ENCODE measurements around the gene GLA. TPM values are rescaled to one million over a fixed set of nuclear protein-coding genes. Genes with fewer than 3 reads are reported as not detected.

The GLA gene
- total and polyA plus RNA-seq, 8 donors: 6.4 to 25.6 (median 17.6) TPM; not detected in 1

DNA sequence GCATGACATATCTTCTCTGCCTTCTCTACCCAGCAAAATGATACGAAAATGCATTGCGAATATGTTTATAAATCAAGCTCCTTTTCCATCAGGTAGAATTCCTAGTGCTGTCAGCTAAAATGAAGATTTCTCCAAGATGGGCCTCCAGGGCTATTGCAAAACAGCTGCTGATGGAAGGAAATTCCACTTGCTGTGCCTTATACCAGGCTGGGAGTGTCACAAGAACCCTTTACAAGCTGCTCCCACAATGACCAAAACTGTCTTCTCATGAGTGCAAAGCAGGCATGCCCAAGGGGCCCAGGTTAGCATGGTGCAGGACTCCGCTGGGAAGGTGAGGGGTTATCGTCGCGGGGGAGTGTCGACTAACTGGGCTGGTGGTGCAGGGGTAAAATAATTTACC, 9.0 kb upstream of the GLA start:
- Histone ChIP-seq H3K27me3 (peaks cover 0 to 9% (median 0%) of the 10 kb centered on the region in 3 donors), H3K4me3 (no peak overlapping the region), H3K4me1 (peaks cover 0 to 60% (median 23%) of the 10 kb centered on the region in 4 donors), H3K36me3 (peaks cover 3 to 21% (median 14%) of the 10 kb centered on the region in 4 donors), H3K9me3 (no peaks in the 10 kb centered on the region), H3K27ac (peak overlapping the region in 2 of 5 donors; percentile 92)
- intact Hi-C loops (cut with DNase I; ENCODE audit: low total_unique reads): no loop called here
- 57 to 86% (median 60%) methylated on average over 2 to 7 of the region's 7 CpGs for WGBS, 5 donors
- no peak for TF ChIP-seq POLR2A (IDR thresholded peaks at IDR 0.05)
- no peak for TF ChIP-seq POLR2AphosphoS5 (IDR thresholded peaks at IDR 0.05)
- no peak for TF ChIP-seq EP300 (IDR thresholded peaks at IDR 0.05)
- no peak for TF ChIP-seq CTCF (IDR thresholded peaks at IDR 0.05)
- no peak for DNase-seq

GRCh38 chrX:101415180-101416145, 7.7 kb upstream of the GLA start:
- Histone ChIP-seq H3K36me3 (peaks cover 3 to 21% (median 14%) of the 10 kb centered on the region in 4 donors), H3K4me3 (no peak overlapping the region), H3K27ac (peak overlapping the region in 4 of 5 donors; percentile 44 to 80 (median 66)), H3K9me3 (no peaks in the 10 kb centered on the region), H3K27me3 (peaks cover 0 to 9% (median 0%) of the 10 kb centered on the region in 3 donors), H3K4me1 (peaks cover 0 to 72% (median 26%) of the 10 kb centered on the region in 4 donors)
- intact Hi-C loops (cut with DNase I; ENCODE audit: low total_unique reads): no loop called here
- 23 to 37% (median 28%) methylated on average over 8 to 12 of the region's 12 CpGs for WGBS, 5 donors
- TF ChIP-seq CTCF (IDR thresholded peaks at IDR 0.05) (peak in 5 of 7 experiments; percentile 34 to 79 (median 60)), POLR2AphosphoS5 (IDR thresholded peaks at IDR 0.05) (no peak)
- peak in 1 of 2 donors; percentile 87 for DNase-seq

DNA sequence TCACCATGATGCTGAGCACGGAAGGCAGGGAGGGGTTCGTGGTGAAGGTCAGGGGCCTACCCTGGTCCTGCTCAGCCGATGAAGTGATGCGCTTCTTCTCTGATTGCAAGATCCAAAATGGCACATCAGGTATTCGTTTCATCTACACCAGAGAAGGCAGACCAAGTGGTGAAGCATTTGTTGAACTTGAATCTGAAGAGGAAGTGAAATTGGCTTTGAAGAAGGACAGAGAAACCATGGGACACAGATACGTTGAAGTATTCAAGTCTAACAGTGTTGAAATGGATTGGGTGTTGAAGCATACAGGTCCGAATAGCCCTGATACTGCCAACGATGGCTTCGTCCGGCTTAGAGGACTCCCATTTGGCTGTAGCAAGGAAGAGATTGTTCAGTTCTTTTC, 4.3 kb upstream of the GLA start:
- no peak for DNase-seq
- WGBS, 5 donors: 75 to 87% (median 84%) methylated on average over 10 of the region's 10 CpGs
- Histone ChIP-seq H3K36me3 (peaks cover 3 to 21% (median 14%) of the 10 kb centered on the region in 4 donors), H3K27me3 (no peaks in the 10 kb centered on the region), H3K4me1 (peaks cover 0 to 64% (median 25%) of the 10 kb centered on the region in 4 donors), H3K4me3 (no peak overlapping the region), H3K9me3 (peaks cover 0 to 4% (median 0%) of the 10 kb centered on the region in 4 donors), H3K27ac (peak overlapping the region in 1 of 5 donors; percentile 51)
- no peak for TF ChIP-seq POLR2A (IDR thresholded peaks at IDR 0.05)
- no peak for TF ChIP-seq CTCF (IDR thresholded peaks at IDR 0.05)
- no peak for TF ChIP-seq EP300 (IDR thresholded peaks at IDR 0.05)
- no peak for TF ChIP-seq POLR2AphosphoS5 (IDR thresholded peaks at IDR 0.05)
- intact Hi-C loops (cut with DNase I; ENCODE audit: low total_unique reads): no loop called here

GRCh38 chrX:101410461-101410860, 2.7 kb upstream of the GLA start:
- TF ChIP-seq EP300 (IDR thresholded peaks at IDR 0.05) (no peak), CTCF (IDR thresholded peaks at IDR 0.05) (no peak), POLR2AphosphoS5 (IDR thresholded peaks at IDR 0.05) (no peak), POLR2A (IDR thresholded peaks at IDR 0.05) (no peak)
- Histone ChIP-seq H3K9me3 (peaks cover 0 to 4% (median 0%) of the 10 kb centered on the region in 4 donors), H3K4me3 (peak overlapping the region in 2 of 4 donors; percentile 44 to 51), H3K36me3 (peaks cover 3 to 21% (median 14%) of the 10 kb centered on the region in 4 donors), H3K27me3 (no peaks in the 10 kb centered on the region), H3K4me1 (peaks cover 0 to 58% (median 20%) of the 10 kb centered on the region in 4 donors), H3K27ac (peak overlapping the region in 2 of 5 donors; percentile 17 to 62)
- intact Hi-C loops (cut with DNase I; ENCODE audit: low total_unique reads): no loop called here
- DNase-seq: peak in 1 of 2 donors; percentile 20
- WGBS, 5 donors: 19 to 45% (median 34%) methylated on average over 7 of the region's 7 CpGs

Measured in stomach (tissue), 9 donors.